GM13976 (cell line): ENCODE measurements around the gene MRFAP1.

Experiments
- DNase-seq: peaks from one replicate; pipeline ENCODE4 v3.0.0; 2012; ENCODE audit warnings: low spot score
- CTCF ChIP-seq: IDR thresholded peaks from 2 replicates; pipeline ENCODE4 v1.5.1; 2012; ENCODE audit warnings: borderline replicate concordance, mild to moderate bottlenecking; ENCODE audit not compliant: insufficient read depth; ENCODE audit errors: extremely low read depth, missing control alignments, control extremely low read depth
- in situ Hi-C: fragments of 300-500 bp; cut with MboI; formaldehyde crosslinking; loops from one replicate; pipeline ENCODE4 v1.12.0; 2022; ENCODE audit warnings: low sequenced_read_pairs, mixed read lengths, inconsistent platforms; ENCODE audit not compliant: unreplicated experiment

MRFAP1 gene

GRCh38 chr4:6657242-6658208 is 17.0 kb downstream of the MRFAP1 start:
- in situ Hi-C loops, result no loop called here
- no peak for DNase-seq
- TF ChIP-seq CTCF, result no peak

- no peak for TF ChIP-seq CTCF
- no peak for DNase-seq
- in situ Hi-C loops, result no loop called here
Measured at GRCh38 chr4:6658209-6658595, 17.7 kb downstream of the MRFAP1 start.

GRCh38 chr4:6658597-6659075 is 18.2 kb downstream of the MRFAP1 start:
- in situ Hi-C loops, result no loop called here
- DNase-seq, result no peak
- no peak for TF ChIP-seq CTCF

- in situ Hi-C loops, result no loop called here
- TF ChIP-seq CTCF, result no peak
- no peak for DNase-seq
Measured at GRCh38 chr4:6659897-6660296, 19.4 kb downstream of the MRFAP1 start.

GRCh38 chr4:6660430-6660829 is 19.9 kb downstream of the MRFAP1 start:
- in situ Hi-C loops, result no loop called here
- no peak for TF ChIP-seq CTCF

GRCh38 chr4:6662591-6662990 is 22.1 kb downstream of the MRFAP1 start:
- no peak for TF ChIP-seq CTCF
- DNase-seq, result no peak
- in situ Hi-C loops, result no loop called here

More at GRCh38 chr4:6660430-6660829, 19.9 kb downstream of the MRFAP1 start:
- DNase-seq, result no peak
